HG02571 (cell line): Measurements from ENCODE around the gene RAMACL.
"Not testable (repeated sequence)": the region's sequence is repeated elsewhere in the genome, so short reads cannot be mapped to it uniquely, and the experiment has no call there.

Source experiments
- ATAC-seq: cut with Tn5 transposase; IDR thresholded peaks from one replicate; pipeline ENCODE4 v1.9.1; 2021; ENCODE audit warnings: mild to moderate bottlenecking, moderate library complexity; ENCODE audit not compliant: unreplicated experiment

Gene RAMACL

GRCh38 chr6:166539011-166539385 is 47.5 kb downstream of the RAMACL start:
- ATAC-seq, result not testable (repeated sequence)

DNA sequence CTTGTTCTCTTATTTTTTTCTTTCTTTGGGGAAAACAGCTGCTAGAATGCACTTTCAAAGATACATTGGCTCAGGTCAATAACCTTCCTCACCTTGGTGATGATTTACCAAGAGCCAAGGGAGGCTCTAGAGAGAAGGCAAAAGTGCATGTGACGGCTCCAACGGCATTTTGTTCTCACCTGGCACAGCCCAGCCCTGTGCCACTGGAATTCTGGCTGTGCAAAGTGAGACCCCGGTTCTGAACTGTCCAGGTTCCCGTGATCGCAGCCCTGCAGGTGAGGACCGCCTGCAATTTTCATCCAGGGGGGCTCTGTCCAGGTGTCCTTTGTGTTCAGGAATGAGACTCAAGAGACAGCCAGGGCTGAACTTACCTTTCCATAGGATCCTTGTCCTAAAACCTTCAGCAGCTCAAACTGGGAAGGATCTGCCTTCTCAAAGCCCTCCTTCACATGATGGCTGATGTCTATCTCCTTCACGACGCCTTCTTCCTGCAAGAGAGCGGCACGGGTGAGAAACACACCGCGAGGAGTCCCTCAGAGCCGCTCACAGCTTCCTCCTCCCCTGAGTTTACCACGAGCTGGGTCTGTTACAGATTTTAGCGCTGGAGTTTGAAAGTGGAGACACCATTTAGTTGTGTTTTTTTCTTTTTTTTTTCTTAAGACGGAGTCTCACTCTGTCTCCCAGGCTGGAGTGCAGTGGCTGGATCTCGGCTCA is 48.0 kb downstream of the RAMACL start:
- ATAC-seq, result no peak

- ATAC-seq, result no peak
These were observed 51.6 kb downstream of the RAMACL start for GRCh38 chr6:166534658-166535406.

- no peak for ATAC-seq
These were observed 53.2 kb downstream of the RAMACL start for GRCh38 chr6:166533205-166533824.
